ENCODE results near the gene COLEC11. TPM values are rescaled to one million over a fixed set of nuclear protein-coding genes. Genes with fewer than 3 reads are reported as not detected.

COLEC11 gene
- total and polyA plus RNA-seq, 2 donors from 2014 or later = 7.6 to 34.6 TPM

GRCh38 chr2:3585261-3586109, 9.4 kb upstream of the COLEC11 start:
- no peaks in the 10 kb centered on the region for H3K27me3 ChIP-seq (ENCODE audit: control insufficient read depth, insufficient read depth, low read length)
- H3K9ac ChIP-seq (ENCODE audit: low read length in 3 of 3) = no peak overlapping the region
- H3K36me3 ChIP-seq (ENCODE audit: control insufficient read depth in 2 of 3, insufficient read depth in 3 of 3, low read length in 3 of 3) = peaks cover 0 to 17% (median 7%) of the 10 kb centered on the region in 3 donors
- H3K9me3 ChIP-seq (ENCODE audit: control insufficient read depth in 2 of 3, insufficient read depth in 1 of 3, low read length in 3 of 3) = no peaks in the 10 kb centered on the region
- intact Hi-C loops (cut with DNase I) = no loop called here
- TF ChIP-seq CTCF (IDR thresholded peaks at IDR 0.05; ENCODE audit: borderline replicate concordance, extremely low read depth, insufficient read depth) = no peak
- FAIRE-seq (no peak), DNase-seq (peak in 4 of 5 donors; percentile 46 to 89 (median 70))
- peak overlapping the region; percentile 71 to 72 for H3K27ac ChIP-seq (ENCODE audit: low read depth in 2 of 2, low read length in 2 of 2)
- no peak overlapping the region for H3K4me3 ChIP-seq (ENCODE audit: low read length in 3 of 3)
- H3K4me1 ChIP-seq (ENCODE audit: control insufficient read depth in 2 of 3, insufficient read depth in 2 of 3, low read depth in 1 of 3, low read length in 3 of 3) = peaks cover 0 to 3% (median 0%) of the 10 kb centered on the region in 3 donors

GRCh38 chr2:3586220-3586619, 8.7 kb upstream of the COLEC11 start:
- Histone ChIP-seq H3K9me3 (ENCODE audit: control insufficient read depth in 2 of 3, insufficient read depth in 1 of 3, low read length in 3 of 3) (no peaks in the 10 kb centered on the region), H3K4me1 (ENCODE audit: control insufficient read depth in 2 of 3, insufficient read depth in 2 of 3, low read depth in 1 of 3, low read length in 3 of 3) (peaks cover 0 to 3% (median 0%) of the 10 kb centered on the region in 3 donors), H3K4me3 (ENCODE audit: low read length in 3 of 3) (no peak overlapping the region), H3K36me3 (ENCODE audit: control insufficient read depth in 2 of 3, insufficient read depth in 3 of 3, low read length in 3 of 3) (peaks cover 0 to 11% (median 0%) of the 10 kb centered on the region in 3 donors), H3K9ac (ENCODE audit: low read length in 3 of 3) (no peak overlapping the region), H3K27me3 (ENCODE audit: control insufficient read depth, insufficient read depth, low read length) (no peaks in the 10 kb centered on the region), H3K27ac (ENCODE audit: low read depth in 2 of 2, low read length in 2 of 2) (peak overlapping the region; percentile 65 to 71)
- no peak for TF ChIP-seq CTCF (IDR thresholded peaks at IDR 0.05; ENCODE audit: borderline replicate concordance, extremely low read depth, insufficient read depth)
- FAIRE-seq (no peak), DNase-seq (no peak)
- intact Hi-C loops (cut with DNase I) = no loop called here

GRCh38 chr2:3587021-3587420, 7.9 kb upstream of the COLEC11 start:
- Histone ChIP-seq H3K27me3 (ENCODE audit: control insufficient read depth, insufficient read depth, low read length) (no peaks in the 10 kb centered on the region), H3K9me3 (ENCODE audit: control insufficient read depth in 2 of 3, insufficient read depth in 1 of 3, low read length in 3 of 3) (no peaks in the 10 kb centered on the region), H3K27ac (ENCODE audit: low read depth in 2 of 2, low read length in 2 of 2) (no peak overlapping the region), H3K9ac (ENCODE audit: low read length in 3 of 3) (no peak overlapping the region), H3K4me3 (ENCODE audit: low read length in 3 of 3) (no peak overlapping the region), H3K36me3 (ENCODE audit: control insufficient read depth in 2 of 3, insufficient read depth in 3 of 3, low read length in 3 of 3) (peaks cover 0 to 3% (median 0%) of the 10 kb centered on the region in 3 donors), H3K4me1 (ENCODE audit: control insufficient read depth in 2 of 3, insufficient read depth in 2 of 3, low read depth in 1 of 3, low read length in 3 of 3) (peaks cover 0 to 3% (median 0%) of the 10 kb centered on the region in 3 donors)
- intact Hi-C loops (cut with DNase I) = no loop called here
- DNase-seq = no peak
- FAIRE-seq = no peak
- TF ChIP-seq CTCF (IDR thresholded peaks at IDR 0.05; ENCODE audit: borderline replicate concordance, extremely low read depth, insufficient read depth) = no peak

Data from kidney (tissue), 14 donors.